H1 (cell line): ENCODE data around the gene OASL. TPM values are rescaled to one million over a fixed set of nuclear protein-coding genes. Genes with fewer than 3 reads are reported as not detected.

Source experiments
- CTCF ChIA-PET: fragments of 300-600 bp; sonication (Branson Sonifier 250); formaldehyde crosslinking; loops from one replicate; lab custom pipeline; 2021; ENCODE audit not compliant: partially characterized antibody; lab: Charles Lee
- POLR2A ChIA-PET: fragments of 300-600 bp; sonication (Branson Sonifier 250); formaldehyde crosslinking; loops from one replicate; lab custom pipeline; 2021; ENCODE audit warnings: inconsistent platforms; ENCODE audit not compliant: partially characterized antibody; lab: Charles Lee
- DNase-seq, 2 experiments: peaks; one replicate each; pipeline versions ENCODE4 v3.0.0 to v3.0.0-alpha.2; 2010 to 2022; ENCODE audit warnings: low spot score in 2 of 2, low read depth in 1 of 2, mixed read lengths in 1 of 2
- FAIRE-seq: peaks from 2 replicates; lab custom pipeline; 2011; peaks lifted over from hg19 to GRCh38; lab: Jason Lieb, UNC
- H2AFZ ChIP-seq: 2 replicates; pipeline ENCODE4 v1.8.1; 2012; ENCODE audit warnings: low read length, inconsistent platforms
- H2AK5ac ChIP-seq: 2 replicates; pipeline ENCODE4 v1.6.1; 2013; ENCODE audit warnings: low read depth, low read length
- H2BK120ac ChIP-seq: replicated peaks from 2 replicates; pipeline ENCODE3; 2013; ENCODE audit warnings: low read depth, low read length, inconsistent platforms
- H2BK12ac ChIP-seq: 2 replicates; pipeline ENCODE4 v1.6.1; 2013; ENCODE audit warnings: low read depth, low read length
- H2BK15ac ChIP-seq: 2 replicates; pipeline ENCODE4 v1.6.1; 2013; ENCODE audit warnings: low read length
- H2BK20ac ChIP-seq: 2 replicates; pipeline ENCODE4 v1.6.1; 2013; ENCODE audit warnings: low read length
- H2BK5ac ChIP-seq: 2 replicates; pipeline ENCODE4 v1.6.1; 2013; ENCODE audit warnings: low read depth, low read length
- H3K14ac ChIP-seq: 2 replicates; pipeline ENCODE4 v1.6.1; 2013; ENCODE audit warnings: inconsistent platforms; ENCODE audit not compliant: insufficient read length
- H3K18ac ChIP-seq: 2 replicates; pipeline ENCODE4 v1.6.1; 2013; ENCODE audit warnings: low read length; ENCODE audit errors: extremely low read depth
- H3K23ac ChIP-seq: 2 replicates; pipeline ENCODE4 v1.6.1; 2013; ENCODE audit warnings: inconsistent platforms; ENCODE audit not compliant: insufficient read length
- H3K23me2 ChIP-seq: 2 replicates; pipeline ENCODE4 v1.6.1; 2013; ENCODE audit warnings: low read depth, low read length
- H3K27ac ChIP-seq: 2 replicates; pipeline ENCODE4 v1.6.1; 2011; ENCODE audit warnings: low read depth, low read length, inconsistent platforms
- H3K27me3 ChIP-seq, 4 experiments: replicated peaks in 1 of 4; 1 replicate in 1 of 4; 2 replicates in 3 of 4; pipeline versions ENCODE4 v1.6.1 to v1.8.1; 2011 to 2013; ENCODE audit warnings: low read length in 3 of 4, mild to moderate bottlenecking in 3 of 4, inconsistent platforms in 2 of 4, mixed read lengths in 2 of 4, moderate library complexity in 1 of 4; ENCODE audit not compliant: control insufficient read depth in 3 of 4, insufficient read depth in 3 of 4; ENCODE audit errors: extremely low read depth in 1 of 4
- H3K36me3 ChIP-seq, 4 experiments: 2 replicates each; pipeline versions ENCODE4 v1.6.1 to v1.8.1; 2011 to 2013; ENCODE audit warnings: mild to moderate bottlenecking in 4 of 4, low read length in 3 of 4, moderate library complexity in 2 of 4, control low read depth in 1 of 4, inconsistent platforms in 1 of 4; ENCODE audit not compliant: insufficient read depth in 4 of 4, control insufficient read depth in 2 of 4
- H3K4ac ChIP-seq: replicated peaks from 2 replicates; pipeline ENCODE3; 2013; ENCODE audit warnings: low read length, low read depth, mixed read lengths, inconsistent platforms; ENCODE audit not compliant: insufficient read length
- H3K4me1 ChIP-seq, 4 experiments: replicated peaks in 1 of 4; 1 replicate in 1 of 4; 2 replicates in 3 of 4; pipeline versions ENCODE4 v1.6.1 to v1.8.1; 2011 to 2013; ENCODE audit warnings: low read length in 3 of 4, inconsistent platforms in 2 of 4, mixed read lengths in 1 of 4; ENCODE audit not compliant: insufficient read depth in 4 of 4, control insufficient read depth in 3 of 4
- H3K4me2 ChIP-seq, 2 experiments: 2 replicates each; pipeline versions ENCODE4 v1.6.1 to v1.8.1; 2011 to 2013; ENCODE audit warnings: low read depth in 2 of 2, low read length in 2 of 2, control low read depth in 1 of 2, inconsistent platforms in 1 of 2, mild to moderate bottlenecking in 1 of 2; ENCODE audit not compliant: insufficient read depth in 1 of 2
- H3K4me3 ChIP-seq, 4 experiments: fragments of 200-600, 300-600 bp in 1 of 4; sonication (generic), shearing (Covaris generic), sonication (Bioruptor Twin) in 1 of 4; 2 replicates each; pipeline versions ENCODE4 v1.5.1 to v1.8.1; 2011 to 2016; ENCODE audit warnings: low read length in 4 of 4, low read depth in 3 of 4, control low read depth in 2 of 4, inconsistent platforms in 2 of 4, mild to moderate bottlenecking in 2 of 4, mixed read lengths in 1 of 4, moderate library complexity in 1 of 4; ENCODE audit not compliant: insufficient read depth in 2 of 4; ENCODE audit errors: extremely low read depth in 1 of 4
- H3K56ac ChIP-seq: replicated peaks from 2 replicates; pipeline ENCODE3; 2013; ENCODE audit warnings: low read depth, mild to moderate bottlenecking, mixed read lengths, low read length, inconsistent platforms; ENCODE audit not compliant: insufficient read length
- H3K79me1 ChIP-seq: 2 replicates; pipeline ENCODE4 v1.6.1; 2013; ENCODE audit warnings: low read depth, low read length, control low read depth
- H3K79me2 ChIP-seq, 2 experiments: 2 replicates each; pipeline versions ENCODE4 v1.6.1 to v1.8.1; 2012 to 2013; ENCODE audit warnings: low read length in 2 of 2, mild to moderate bottlenecking in 2 of 2, inconsistent platforms in 1 of 2; ENCODE audit not compliant: insufficient read depth in 2 of 2, control insufficient read depth in 1 of 2
- H3K9ac ChIP-seq, 4 experiments: replicated peaks in 1 of 4; 1 replicate in 1 of 4; 2 replicates in 3 of 4; pipeline versions ENCODE4 v1.6.1 to v1.8.1; 2011 to 2013; ENCODE audit warnings: low read depth in 3 of 4, low read length in 3 of 4, control low read depth in 2 of 4, mild to moderate bottlenecking in 2 of 4, moderate library complexity in 2 of 4, inconsistent platforms in 1 of 4; ENCODE audit errors: extremely low read depth in 1 of 4
- H3K9me3 ChIP-seq, 2 experiments: 2 replicates each; pipeline versions ENCODE4 v1.6.1 to v1.8.1; 2012 to 2013; ENCODE audit warnings: mild to moderate bottlenecking in 2 of 2, moderate library complexity in 2 of 2, control low read depth in 1 of 2, inconsistent platforms in 1 of 2, low read depth in 1 of 2, low read length in 1 of 2, mixed read lengths in 1 of 2; ENCODE audit not compliant: insufficient read depth in 2 of 2
- H4K20me1 ChIP-seq, 2 experiments: replicated peaks in 1 of 2; 2 replicates each; pipeline versions ENCODE3 to v1.8.1; 2011 to 2013; ENCODE audit warnings: inconsistent platforms in 2 of 2, low read length in 2 of 2, mild to moderate bottlenecking in 1 of 2; ENCODE audit not compliant: insufficient read depth in 2 of 2, control insufficient read depth in 1 of 2
- H4K5ac ChIP-seq: 2 replicates; pipeline ENCODE4 v1.6.1; 2013; ENCODE audit warnings: low read length, low read depth, mixed read lengths, inconsistent platforms; ENCODE audit not compliant: insufficient read length
- H4K8ac ChIP-seq: 2 replicates; pipeline ENCODE4 v1.8.0; 2013; ENCODE audit warnings: mild to moderate bottlenecking, moderate library complexity, low read length, inconsistent platforms; ENCODE audit not compliant: insufficient read depth; ENCODE audit errors: extremely low read depth
- H4K91ac ChIP-seq: replicated peaks from 2 replicates; pipeline ENCODE3; 2013; ENCODE audit warnings: low read length, mixed read lengths, inconsistent platforms; ENCODE audit not compliant: insufficient read length
- PHF8 ChIP-seq: fragments of 200-600 bp; sonication (generic); conservative IDR thresholded peaks from 2 replicates; pipeline ENCODE4 v1.7.1; 2012; ENCODE audit warnings: low read depth, mild to moderate bottlenecking, inconsistent platforms, low read length, moderate library complexity
- TAF7 ChIP-seq: optimal IDR thresholded peaks from 2 replicates; pipeline ENCODE3; 2011; ENCODE audit warnings: low read depth, mild to moderate bottlenecking, inconsistent platforms, low read length, moderate library complexity, borderline replicate concordance
- WGBS, 2 experiments: shearing (Covaris generic) in 1 of 2; methylation state at CpG; one replicate each; pipeline versions ENCODE4 v1.1.6 to v1.1.7; 2013 to 2015; ENCODE audit warnings: low lambda C conversion rate in 2 of 2, mixed read lengths in 2 of 2, inconsistent platforms in 1 of 2, low coverage in 1 of 2, missing lambda C conversion rate in 1 of 2; ENCODE audit not compliant: insufficient replicate concordance in 2 of 2, insufficient coverage in 1 of 2, insufficient read length in 1 of 2; ENCODE audit errors: extremely low coverage in 1 of 2, missing lambda C conversion rate in 1 of 2; 5-methylcytosine and 5-hydroxymethylcytosine counted together
- polyA plus RNA-seq, 7 experiments: library from polyadenylated mRNA; depleted of rRNA in 3 of 7; stranded (reverse) in 5 of 7; unstranded in 2 of 7; fragments of >200 nt in 5 of 7; fragments of 200-250 nt in 2 of 7; gene quantifications; 1 replicate in 5 of 7; 2 replicates in 1 of 7; 4 replicates in 1 of 7; pipeline versions ENCODE4 v1.2.1 to v1.2.3, GENCODE V29; 2011 to 2013; ENCODE audit warnings: missing spikeins in 2 of 7, mixed read lengths in 2 of 7
- total RNA-seq: library from RNA; stranded (reverse); fragmentation: NEBNext Ultra II Directional; extraction: Animal tissue kit (Norgen Biotek cat#: 25700); gene quantifications from 2 replicates; pipeline ENCODE4 v1.2.1, GENCODE V29; 2021
- TF ChIP-seq, protein P1 (sequence below): IDR thresholded peaks from 2 replicates; pipeline ENCODE4 v1.6.1; 2012; ENCODE audit warnings: inconsistent platforms

The OASL gene
- total and polyA plus RNA-seq, 2 of the 8 experiments (the other 6 are each of a cell fraction or from before 2014, with no cell fraction given) = not detected

DNA sequence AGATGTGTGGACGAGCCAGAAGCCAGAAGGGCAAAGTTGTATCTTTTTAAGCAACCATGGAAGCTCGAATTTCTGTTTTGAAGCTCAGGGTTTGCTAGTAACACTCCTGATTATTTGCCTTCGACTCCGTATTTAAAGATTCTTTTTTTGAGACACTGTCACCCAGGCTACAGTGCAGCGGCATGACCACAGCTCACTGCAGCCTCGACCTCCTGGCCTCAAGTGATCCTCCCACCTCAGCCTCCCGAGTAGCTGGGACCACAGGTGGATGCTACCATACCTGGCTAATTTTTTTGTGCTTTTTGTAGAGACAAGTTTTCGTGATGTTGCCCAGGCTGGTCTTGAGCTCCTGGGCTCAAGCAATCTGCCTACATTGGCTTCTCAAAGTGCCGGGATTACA, 18.7 kb upstream of the OASL start:
- H3K4me2 ChIP-seq = no peak overlapping the region
- H2AFZ ChIP-seq = 0 out of 2 replicates have a peak overlapping the region, but pooled peaks have one; percentile 47
- no peak overlapping the region for H4K5ac ChIP-seq
- CTCF ChIA-PET = interaction anchor here (0.6 to 1.5 kb wide), 8 partner anchors 10 to 166 kb away, joined by 3 to 5 read pairs (median 4); no protein-coding TSS in a partner anchor
- no peak overlapping the region for H3K4ac ChIP-seq
- no peaks in the 10 kb centered on the region for H4K20me1 ChIP-seq
- H3K36me3 ChIP-seq = no peaks in the 10 kb centered on the region
- no peak overlapping the region for H3K56ac ChIP-seq
- H3K79me1 ChIP-seq = no peaks in the 10 kb centered on the region
- no peak overlapping the region for H2AK5ac ChIP-seq
- H3K79me2 ChIP-seq = no peaks in the 10 kb centered on the region
- DNase-seq (no peak), FAIRE-seq (no peak)
- 92% methylated on average over 9 of the region's 9 CpGs; no CpG with 5 or more reads in 1 of the 2 experiments for WGBS, 2 experiments
- H3K4me3 ChIP-seq = no peak overlapping the region
- no peak overlapping the region for H2BK20ac ChIP-seq
- no peak overlapping the region for H3K23ac ChIP-seq
- POLR2A ChIA-PET = no interaction called here
- H3K27ac ChIP-seq = no peak overlapping the region
- no peak overlapping the region for H2BK15ac ChIP-seq
- no peak overlapping the region for H3K18ac ChIP-seq
- H4K91ac ChIP-seq = no peak overlapping the region
- H3K23me2 ChIP-seq = no peaks in the 10 kb centered on the region; the same call in 1 of the 2 replicates
- H3K27me3 ChIP-seq = no peaks in the 10 kb centered on the region
- H2BK12ac ChIP-seq = no peak overlapping the region
- H2BK5ac ChIP-seq = no peak overlapping the region
- no peaks in the 10 kb centered on the region for H3K9me3 ChIP-seq
- H3K9ac ChIP-seq = no peak overlapping the region
- H2BK120ac ChIP-seq = no peak overlapping the region
- no peak overlapping the region for H4K8ac ChIP-seq
- H3K14ac ChIP-seq = no peak overlapping the region
- peaks cover 0 to 3% (median 0%) of the 10 kb centered on the region in 4 experiments; a peak in 1 of 7 replicates for H3K4me1 ChIP-seq
- TF ChIP-seq TAF7 (no peak), PHF8 (no peak)
- TF ChIP-seq, protein P1, sequence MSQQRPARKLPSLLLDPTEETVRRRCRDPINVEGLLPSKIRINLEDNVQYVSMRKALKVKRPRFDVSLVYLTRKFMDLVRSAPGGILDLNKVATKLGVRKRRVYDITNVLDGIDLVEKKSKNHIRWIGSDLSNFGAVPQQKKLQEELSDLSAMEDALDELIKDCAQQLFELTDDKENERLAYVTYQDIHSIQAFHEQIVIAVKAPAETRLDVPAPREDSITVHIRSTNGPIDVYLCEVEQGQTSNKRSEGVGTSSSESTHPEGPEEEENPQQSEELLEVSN = no peak
